GM19238 (cell line): ENCODE data around the gene EHBP1.

ENCODE experiments used
- DNase-seq: peaks from one replicate; pipeline ENCODE4 v3.0.0; 2011; ENCODE audit warnings: low spot score; ENCODE audit not compliant: insufficient read length

EHBP1 gene

DNA sequence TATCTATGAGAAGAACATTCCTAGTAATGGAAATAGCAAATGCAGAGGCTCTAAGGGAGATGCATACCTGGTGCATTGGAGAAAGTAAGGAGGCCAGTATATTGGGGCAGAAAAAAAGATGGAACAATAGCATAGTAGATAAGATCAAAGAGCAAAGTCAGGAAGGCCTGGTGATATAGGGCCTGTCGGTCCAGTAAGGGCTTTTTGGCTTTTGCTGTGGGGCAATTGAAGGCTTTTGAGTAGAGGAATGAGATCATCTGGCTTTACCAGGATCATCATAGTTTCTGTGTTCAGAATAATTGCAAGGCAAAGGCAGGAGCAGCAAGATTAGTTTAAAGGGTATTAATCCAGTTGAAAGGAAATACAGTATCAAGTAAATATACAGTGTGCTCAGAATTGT, 111.8 kb downstream of the EHBP1 start:
- DNase-seq: no peak

DNA sequence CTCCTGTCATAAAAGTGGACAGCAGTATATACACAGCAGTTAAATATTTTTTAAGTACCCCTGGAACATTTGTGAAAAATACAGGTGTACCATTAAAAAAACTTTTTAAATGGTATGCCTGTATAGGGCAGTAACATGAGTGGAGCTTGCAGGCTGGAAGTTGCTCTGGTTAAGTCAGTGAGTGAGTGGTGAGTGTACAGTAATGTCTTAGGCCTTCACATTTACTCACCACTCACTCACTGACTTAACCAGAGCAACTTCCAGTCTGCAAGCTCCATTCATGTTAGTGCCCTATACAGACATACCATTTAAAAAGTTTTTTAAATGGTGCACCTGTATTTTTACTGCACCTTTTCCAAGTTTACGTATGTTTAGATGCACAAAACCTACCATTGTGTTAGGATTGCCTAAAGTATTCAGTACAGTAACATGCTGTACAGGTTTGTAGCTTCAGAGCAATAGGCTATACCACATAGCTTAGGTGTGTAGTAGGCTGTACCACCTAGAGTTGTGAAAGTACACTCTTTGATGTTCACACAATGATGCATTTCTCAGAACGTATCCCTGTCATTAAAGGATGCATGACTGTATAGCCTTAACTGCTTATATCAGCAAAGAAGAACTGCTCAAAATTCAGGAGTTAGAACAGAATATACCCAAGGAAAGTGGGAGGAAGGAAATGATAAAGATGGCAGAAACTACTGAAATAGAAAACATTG, 112.6 kb downstream of the EHBP1 start:
- DNase-seq: no peak

DNA sequence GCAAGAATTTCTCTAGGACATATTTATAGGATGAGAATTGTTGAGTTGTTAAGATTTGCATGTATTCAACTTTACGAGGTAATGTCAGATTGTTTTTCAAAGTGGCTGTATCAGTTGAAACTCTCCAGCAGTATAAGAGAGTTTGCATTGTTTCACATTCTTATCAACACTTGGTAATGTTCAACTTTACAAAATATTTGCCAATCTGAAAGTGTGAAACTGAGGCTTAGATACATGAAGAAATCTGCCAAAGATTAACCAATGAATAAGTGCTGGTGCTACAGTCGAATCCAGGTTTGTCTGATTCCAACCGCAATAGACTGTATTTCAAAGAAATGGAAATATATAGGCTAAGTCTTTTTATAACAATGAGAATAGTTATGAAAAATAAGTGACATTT, 117.0 kb downstream of the EHBP1 start:
- DNase-seq: no peak

DNA sequence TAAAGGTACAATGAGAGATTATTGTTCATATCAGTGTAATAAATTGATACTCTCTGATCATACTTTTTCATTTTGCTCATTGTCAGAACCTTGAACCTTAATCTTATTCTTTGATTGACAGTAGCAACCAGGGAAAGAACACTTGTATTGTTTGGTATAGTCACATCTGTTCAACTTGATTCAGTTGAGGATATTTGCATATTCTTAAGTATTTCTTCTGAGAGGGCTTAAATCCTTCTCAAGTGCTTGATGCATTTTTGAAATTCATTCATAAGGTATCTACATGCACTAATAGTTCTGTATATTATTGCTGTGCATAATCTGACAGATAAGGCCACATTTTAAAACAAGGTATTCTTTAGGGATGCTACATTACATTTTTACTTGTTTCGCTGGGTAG, 118.9 kb downstream of the EHBP1 start:
- no peak for DNase-seq

DNA sequence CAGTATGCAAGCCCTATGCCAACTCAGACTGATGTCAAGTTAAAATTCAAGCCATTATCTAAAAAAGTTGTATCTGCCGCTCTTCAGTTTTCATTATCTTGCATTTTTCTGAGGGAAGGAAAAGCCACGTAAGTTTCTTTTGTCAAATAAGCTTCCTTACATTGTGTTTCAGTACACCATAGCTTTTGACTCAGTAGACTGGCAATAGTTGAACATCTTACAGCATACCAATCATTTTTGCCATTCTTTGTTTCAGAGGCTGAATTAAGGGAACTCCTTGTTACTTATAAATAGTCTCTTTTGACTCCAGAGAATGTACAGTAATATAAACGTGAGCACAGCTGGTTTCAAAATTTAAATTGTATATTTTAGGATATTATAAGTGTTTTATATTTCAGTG, 120.6 kb downstream of the EHBP1 start:
- DNase-seq: no peak

DNA sequence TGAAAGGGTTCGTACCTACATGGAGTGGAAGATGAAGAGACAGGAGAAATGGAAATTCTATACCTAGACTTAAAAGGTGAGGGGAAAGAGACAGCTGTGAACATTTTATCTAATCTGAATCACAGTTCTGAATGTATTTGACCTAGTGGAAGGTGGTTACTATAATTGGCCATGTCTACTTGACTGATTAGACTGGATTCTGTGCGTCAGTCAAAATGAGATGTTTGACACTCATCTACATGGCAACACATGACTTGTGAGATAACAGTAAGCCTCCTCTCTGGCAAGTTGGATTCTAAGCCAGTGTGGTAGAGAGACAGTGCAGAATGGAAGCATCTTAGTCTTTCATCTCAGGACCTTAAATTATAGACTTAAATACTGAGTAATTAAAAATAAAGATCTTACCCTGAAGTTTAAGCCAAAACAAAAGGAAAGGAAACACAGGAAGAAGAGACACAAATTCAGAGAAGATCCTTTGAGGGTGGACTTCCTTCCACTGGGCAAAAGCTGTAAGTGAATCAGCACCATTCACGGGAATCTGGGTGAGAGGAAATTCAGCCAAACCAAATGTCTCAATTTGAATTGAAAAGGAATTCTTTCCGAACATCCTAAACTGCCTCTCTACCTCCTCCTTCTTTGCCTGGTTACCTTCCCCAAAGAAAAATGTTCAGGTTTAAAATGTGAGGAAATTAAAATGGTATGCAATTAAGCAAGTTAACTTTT, 121.6 kb downstream of the EHBP1 start:
- no peak for DNase-seq

DNA sequence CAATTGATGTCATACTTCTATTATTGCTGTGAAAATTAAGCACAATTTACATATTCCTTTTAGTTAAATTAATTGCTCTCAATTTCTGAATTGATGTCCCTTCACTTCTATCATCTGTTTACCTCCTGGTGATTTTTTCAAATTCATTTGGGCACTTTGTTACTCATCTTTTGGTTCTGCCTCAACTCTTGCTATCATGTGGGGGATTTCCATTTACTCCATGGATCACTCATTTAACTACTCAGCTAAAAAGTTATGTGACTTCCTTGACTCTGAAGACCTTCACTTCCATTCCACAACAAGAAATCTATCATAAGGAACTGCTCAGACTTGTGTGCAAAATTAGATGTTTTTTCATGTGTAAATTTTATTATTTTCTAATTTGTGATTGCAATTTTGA, 126.2 kb downstream of the EHBP1 start:
- DNase-seq: no peak

DNA sequence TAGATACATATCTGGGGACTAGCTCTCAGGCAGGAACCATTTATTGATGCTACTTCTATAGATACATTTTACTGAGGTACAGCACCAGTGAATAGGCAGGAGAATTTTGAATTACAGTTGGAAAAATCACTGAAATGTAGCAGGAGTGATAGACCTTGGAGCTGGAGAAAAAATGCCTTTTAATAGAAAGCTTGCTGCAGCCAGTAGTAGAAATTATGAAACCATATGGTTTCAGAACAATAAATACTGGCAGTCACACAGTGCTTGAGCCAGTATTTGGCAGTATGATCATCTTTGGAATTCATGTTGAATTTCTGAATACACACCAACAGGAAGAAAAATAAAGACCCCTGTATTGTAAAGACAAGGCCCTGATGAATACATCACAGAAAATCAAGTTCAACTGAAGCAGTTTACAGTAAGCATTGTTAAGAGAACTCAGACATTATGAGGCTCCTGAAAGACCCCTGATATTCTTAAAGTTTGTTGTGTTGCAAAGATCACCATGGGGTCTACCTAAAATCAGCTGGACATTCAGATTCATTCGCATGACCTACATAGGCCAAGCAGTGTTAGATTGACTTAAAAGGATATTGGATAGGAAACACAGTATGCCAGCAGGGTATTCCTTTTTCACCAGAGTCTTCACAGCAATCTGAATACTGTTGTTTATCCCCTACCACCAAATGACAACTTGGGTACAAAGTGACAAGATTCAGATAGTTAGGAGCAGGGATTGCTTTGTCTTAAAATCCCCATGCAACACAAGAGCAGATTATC, 139.0 kb downstream of the EHBP1 start:
- DNase-seq: no peak

DNA sequence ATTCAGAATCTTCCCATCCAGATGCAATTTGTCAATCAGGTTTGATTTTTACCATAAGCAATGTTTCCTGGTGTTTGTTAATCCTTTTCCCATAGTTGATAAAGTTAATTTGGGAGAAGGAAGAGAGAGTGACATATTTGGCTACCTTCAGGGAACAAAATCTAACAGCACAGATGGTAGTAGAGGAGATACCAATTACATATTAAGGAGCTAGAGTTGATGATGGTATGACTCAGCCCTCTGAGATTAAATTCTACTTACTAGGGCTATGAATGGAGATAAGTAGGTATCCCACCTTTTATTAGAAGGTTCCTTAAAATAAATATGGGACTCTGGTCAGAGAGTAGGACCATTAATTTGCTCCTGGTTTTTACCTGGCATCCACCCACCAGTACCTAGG, 139.7 kb downstream of the EHBP1 start:
- no peak for DNase-seq

DNA sequence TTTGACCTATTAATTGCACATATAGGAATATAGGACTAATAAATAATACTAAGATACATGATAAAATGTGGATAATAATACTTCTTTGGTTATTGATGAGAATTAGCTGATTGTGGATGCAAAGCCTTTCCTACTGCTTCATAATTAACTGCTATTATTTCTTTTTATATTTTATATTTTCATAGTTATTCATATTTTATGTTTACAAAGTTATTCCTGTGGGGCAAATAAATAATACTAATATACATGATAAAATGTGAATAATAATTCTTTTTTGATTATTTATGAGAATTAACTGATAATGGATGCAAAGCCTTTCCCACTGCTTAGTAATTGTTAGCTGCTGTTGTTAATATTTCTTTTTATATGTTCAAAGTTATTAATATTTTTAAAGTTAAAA, 146.7 kb downstream of the EHBP1 start:
- DNase-seq: no peak

DNA sequence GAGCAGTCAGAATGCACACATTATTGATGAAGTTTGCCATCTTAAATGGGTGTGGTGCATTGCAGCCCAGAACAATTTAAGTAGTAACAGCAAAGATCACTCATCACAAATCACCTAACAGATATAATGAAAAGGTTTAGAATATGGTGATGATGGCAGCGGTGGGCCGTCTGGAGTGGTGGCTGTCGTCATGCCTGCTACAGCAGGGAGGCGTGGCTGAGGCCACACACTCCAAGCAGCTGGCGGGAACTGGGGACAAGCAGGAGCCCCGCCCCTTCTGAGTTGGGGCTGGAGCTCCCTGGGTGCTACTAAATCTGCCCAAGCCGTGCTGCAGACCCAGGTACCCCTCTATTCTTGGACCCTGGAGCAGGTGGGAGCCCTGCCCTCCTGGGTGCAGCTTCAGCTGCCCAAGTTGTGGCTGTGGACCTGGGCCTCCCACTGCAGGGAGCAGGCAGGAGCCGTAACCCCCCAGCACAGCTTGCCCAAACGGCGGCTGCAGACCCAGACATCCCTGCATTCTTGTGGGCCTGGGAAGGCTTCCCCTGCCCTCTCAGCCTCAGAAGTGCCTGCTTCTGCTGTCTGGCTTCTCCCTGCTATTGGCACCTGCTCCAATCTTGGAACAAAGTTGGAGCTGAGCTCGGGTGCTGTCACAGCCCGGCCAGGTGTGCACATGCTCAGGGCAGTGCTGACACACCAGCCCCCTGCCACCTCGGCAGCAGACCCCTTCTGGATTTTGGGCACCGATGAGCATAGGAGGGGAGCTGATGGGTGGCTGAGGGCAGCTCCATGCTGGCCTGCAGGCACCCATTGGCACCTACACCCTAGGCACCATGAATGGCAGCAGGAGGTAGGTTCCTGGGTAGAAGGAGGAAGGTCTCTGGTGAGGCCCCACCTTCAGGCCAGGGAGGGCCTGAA, 149.3 kb downstream of the EHBP1 start:
- DNase-seq: no peak

DNA sequence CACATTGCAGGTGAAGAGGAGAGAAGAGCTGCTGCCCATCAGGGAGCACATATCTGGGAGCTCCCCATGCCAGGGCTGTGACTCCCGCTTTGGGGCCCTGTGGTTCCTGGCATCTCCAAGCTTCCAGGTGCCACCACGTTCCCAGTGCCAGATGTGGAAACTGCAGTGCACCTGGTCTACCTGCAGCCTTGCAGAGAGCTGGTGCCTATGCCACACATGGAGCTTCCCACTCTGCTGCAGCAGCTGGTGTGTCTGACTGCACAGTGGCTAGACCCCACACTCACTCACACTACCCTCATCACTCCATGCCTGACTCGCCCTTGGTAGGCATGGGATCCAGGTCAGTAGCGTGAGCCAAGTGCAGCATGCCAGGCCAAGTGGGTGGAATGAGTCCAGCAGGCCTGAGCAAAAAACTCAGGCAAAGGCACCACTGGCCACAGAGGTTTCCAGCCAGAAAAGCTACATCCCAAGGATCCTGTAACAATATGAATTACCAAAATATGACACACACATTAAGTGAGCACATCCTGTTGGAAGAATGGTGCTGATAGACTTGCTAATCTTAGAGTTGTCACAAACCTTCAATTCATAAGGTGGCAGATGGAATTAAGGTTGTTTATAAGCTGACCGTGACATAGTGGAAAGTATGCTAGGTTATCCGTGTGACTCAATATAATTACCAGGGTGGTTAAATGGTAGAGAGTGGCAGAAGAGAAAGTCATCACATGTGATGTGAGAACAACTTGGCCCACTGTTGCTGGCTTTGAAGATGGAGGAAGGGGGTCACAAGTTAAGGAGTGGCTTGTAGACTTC, 150.9 kb downstream of the EHBP1 start:
- no peak for DNase-seq

DNA sequence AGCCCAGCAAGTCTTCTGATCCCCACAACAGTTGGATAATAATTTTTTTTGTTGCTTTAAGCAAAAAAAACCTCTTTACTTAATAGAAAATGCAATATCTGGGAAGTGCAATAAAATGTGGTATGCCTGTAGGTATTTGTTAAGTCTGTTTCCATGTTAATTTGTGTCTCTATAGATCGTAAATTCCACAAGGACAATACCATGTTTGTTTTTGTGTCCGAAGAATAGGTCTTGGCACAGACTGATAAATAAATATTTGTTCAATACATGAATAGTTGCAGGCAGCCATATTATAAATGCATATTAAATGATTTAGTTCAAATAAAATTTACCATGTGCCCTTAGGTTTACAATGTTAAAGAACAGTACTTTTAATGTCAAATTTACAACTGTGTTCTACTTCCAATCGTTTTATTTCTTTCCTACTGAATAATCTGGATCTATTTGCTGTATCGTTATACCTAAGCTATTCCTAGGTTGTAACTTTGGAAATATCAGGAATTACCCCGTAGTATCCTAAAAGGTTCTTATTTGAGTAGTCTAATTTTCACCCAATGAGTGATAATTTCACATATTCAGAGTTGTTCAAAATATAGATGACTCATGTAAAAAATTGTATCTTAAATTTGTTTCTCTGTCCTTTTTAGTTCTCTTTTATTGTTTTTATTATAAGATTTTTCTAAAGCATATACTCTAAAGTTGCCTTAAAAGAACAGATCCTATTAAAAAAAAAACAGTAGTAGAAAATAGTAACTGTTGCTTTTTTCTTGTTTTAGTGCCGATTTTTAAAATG, 151.8 kb downstream of the EHBP1 start:
- DNase-seq: no peak

DNA sequence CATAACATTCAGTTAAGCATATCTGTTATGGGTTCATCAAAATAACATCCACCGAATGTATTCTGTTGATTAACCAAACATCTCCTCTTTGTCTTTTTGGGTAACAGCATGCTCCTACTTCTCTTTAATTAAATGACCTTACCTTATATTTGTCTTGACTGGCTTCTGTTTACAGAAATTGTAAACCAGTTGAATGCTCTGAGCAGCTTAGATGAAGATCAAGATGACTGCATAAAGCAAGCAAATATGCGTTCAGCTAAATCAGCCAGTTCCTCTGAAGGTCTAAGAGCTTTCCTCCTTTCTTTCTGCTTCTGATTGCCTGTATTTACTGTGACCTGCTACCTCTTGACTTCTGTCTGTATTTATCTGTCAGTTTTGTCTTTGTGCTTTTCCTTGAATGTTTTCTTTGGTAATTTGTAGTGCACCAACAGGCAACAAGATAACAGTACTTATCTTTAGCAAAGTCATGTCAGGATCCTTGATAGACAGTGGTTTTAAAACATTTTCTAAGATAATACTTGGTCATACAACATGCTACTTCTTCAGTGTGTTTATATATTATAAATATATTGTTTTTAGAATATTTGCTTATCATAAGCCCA, 152.8 kb downstream of the EHBP1 start:
- no peak for DNase-seq

DNA sequence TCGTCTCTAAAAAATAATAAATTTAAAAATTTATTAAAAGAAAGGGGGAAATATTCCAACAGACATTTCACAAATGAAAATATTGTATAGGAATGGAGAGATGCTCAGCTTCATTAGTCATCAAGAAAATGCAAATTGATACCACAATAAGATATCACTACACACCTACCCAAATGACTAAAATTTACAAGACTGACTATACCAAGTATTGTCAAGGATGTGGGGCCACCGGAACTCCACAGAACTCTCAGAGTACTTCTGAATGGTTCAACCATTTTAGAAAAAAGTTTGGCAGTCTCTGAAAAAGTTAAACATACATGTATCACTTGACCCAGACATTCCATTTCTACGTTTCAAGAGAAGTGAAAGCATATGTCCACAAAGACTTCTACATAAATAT, 163.4 kb downstream of the EHBP1 start:
- DNase-seq: no peak

DNA sequence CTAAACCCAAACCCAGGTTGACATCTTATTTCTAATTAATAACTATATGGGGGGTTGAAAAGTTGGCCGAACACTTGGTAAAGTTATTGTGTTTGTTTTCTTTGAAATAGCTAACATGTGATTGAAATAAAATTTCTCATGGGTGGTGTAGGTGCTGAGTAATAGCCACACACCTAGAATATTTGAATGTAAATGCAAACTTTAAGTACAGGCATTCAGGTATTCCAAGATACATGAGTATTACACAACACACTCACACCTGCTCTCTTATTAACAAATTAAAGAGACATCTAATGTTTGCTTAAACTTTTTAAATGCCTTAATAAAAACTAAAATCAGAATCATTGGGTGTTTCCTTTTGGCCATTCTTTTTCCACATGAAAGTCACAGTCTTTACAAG, 165.5 kb downstream of the EHBP1 start:
- DNase-seq: no peak

DNA sequence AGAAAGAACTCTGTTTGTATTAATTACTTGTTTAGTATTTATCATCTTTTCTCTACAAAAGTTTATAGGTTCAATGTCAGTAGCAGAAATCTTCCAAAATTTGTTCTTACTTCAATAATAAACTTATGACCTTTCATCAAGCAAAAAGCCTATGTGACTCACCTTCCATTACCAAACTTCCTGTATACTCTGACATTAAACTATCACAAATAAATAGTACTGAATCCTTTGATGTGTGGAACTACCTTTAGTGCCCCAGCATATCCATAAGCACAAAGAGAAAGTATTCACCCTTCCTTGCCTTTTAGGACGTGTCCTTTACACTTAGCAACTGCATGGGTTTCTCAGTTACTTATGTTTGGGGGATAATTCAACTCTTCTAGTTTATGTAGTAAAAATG, 166.0 kb downstream of the EHBP1 start:
- no peak for DNase-seq

DNA sequence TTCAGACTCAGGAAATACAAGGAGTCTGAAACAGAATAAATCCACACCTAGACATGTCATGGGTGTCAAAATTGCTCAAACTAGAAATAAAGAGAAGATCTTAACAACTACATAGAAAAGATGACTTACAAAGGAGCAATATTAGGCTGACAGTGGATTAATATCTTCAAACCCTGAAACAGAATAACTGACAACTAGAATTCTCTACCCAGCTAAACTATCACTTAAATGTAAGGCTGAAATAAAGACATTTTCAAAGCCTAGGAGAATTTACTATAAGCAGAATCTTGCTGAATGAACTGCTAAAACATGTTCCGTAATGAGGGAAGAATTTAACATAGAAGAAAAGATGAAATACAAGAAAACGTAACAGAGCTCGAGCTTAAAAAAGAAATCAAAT, 168.1 kb downstream of the EHBP1 start:
- DNase-seq: no peak

DNA sequence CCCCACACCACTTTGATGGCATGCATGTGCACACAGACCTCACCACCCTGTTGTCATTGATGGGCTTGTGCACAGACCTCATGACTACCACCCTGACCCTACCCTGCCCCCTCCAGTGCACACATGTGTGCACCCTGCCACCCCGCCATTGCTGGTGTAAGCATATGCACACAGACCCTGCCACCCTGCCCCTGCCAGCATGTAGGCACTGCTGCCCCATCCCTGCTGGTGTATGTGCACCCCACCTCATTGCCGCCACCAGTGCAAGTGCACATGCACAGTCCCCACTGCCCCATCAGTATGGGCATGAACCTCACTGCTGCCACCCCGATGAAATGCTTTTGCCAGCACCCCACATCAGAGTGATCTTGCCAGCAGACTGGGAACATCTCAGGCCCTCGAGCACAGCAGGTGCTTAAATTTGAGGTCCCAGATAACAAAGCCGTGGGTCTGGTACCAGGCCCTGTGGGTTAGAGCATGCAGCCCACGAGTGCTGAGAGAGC, 169.4 kb downstream of the EHBP1 start:
- DNase-seq: no peak
